ENCODE data around the gene IPO5.

- TF ChIP-seq, protein P1, sequence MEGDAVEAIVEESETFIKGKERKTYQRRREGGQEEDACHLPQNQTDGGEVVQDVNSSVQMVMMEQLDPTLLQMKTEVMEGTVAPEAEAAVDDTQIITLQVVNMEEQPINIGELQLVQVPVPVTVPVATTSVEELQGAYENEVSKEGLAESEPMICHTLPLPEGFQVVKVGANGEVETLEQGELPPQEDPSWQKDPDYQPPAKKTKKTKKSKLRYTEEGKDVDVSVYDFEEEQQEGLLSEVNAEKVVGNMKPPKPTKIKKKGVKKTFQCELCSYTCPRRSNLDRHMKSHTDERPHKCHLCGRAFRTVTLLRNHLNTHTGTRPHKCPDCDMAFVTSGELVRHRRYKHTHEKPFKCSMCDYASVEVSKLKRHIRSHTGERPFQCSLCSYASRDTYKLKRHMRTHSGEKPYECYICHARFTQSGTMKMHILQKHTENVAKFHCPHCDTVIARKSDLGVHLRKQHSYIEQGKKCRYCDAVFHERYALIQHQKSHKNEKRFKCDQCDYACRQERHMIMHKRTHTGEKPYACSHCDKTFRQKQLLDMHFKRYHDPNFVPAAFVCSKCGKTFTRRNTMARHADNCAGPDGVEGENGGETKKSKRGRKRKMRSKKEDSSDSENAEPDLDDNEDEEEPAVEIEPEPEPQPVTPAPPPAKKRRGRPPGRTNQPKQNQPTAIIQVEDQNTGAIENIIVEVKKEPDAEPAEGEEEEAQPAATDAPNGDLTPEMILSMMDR (IDR thresholded peaks at IDR 0.05): no peak
- TF ChIP-seq, protein P2, sequence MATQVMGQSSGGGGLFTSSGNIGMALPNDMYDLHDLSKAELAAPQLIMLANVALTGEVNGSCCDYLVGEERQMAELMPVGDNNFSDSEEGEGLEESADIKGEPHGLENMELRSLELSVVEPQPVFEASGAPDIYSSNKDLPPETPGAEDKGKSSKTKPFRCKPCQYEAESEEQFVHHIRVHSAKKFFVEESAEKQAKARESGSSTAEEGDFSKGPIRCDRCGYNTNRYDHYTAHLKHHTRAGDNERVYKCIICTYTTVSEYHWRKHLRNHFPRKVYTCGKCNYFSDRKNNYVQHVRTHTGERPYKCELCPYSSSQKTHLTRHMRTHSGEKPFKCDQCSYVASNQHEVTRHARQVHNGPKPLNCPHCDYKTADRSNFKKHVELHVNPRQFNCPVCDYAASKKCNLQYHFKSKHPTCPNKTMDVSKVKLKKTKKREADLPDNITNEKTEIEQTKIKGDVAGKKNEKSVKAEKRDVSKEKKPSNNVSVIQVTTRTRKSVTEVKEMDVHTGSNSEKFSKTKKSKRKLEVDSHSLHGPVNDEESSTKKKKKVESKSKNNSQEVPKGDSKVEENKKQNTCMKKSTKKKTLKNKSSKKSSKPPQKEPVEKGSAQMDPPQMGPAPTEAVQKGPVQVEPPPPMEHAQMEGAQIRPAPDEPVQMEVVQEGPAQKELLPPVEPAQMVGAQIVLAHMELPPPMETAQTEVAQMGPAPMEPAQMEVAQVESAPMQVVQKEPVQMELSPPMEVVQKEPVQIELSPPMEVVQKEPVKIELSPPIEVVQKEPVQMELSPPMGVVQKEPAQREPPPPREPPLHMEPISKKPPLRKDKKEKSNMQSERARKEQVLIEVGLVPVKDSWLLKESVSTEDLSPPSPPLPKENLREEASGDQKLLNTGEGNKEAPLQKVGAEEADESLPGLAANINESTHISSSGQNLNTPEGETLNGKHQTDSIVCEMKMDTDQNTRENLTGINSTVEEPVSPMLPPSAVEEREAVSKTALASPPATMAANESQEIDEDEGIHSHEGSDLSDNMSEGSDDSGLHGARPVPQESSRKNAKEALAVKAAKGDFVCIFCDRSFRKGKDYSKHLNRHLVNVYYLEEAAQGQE (IDR thresholded peaks at IDR 0.05; ENCODE audit: low read depth, low read length): no peak
- TF ChIP-seq JUND (IDR thresholded peaks at IDR 0.05) (no peak), TCF12 (IDR thresholded peaks at IDR 0.05) (no peak), POLR2AphosphoS5 (IDR thresholded peaks at IDR 0.05; ENCODE audit: low read depth, low read length) (no peak), EP300 (IDR thresholded peaks at IDR 0.05; ENCODE audit: borderline replicate concordance in 1 of 2, low read depth in 1 of 2, low read length in 1 of 2) (no peak), NFIC (IDR thresholded peaks at IDR 0.05; ENCODE audit: borderline replicate concordance) (no peak), GABPA (IDR thresholded peaks at IDR 0.05; ENCODE audit: low read depth) (no peak)
Measured at GRCh38 chr13:98066636-98067035, 113.2 kb downstream of the IPO5 start.

Measured in SK-N-SH (cell line).